NCI-H748 (cell line): ENCODE data around the gene ADORA2B.
"Not testable (repeated sequence)": the region's sequence is repeated elsewhere in the genome, so short reads cannot be mapped to it uniquely, and the experiment has no call there.

Source experiments
- DNase-seq: peaks from one replicate; lab custom pipeline; 2025; ENCODE audit not compliant: unreplicated experiment; lab: John Stamatoyannopoulos, UW

The ADORA2B gene

GRCh38 chr17:15921640-15922039 is 23.3 kb upstream of the ADORA2B start:
- no peak for DNase-seq

- no peak for DNase-seq
These were observed 22.3 kb upstream of the ADORA2B start for GRCh38 chr17:15922586-15922985.

- DNase-seq = no peak
These were observed 18.7 kb upstream of the ADORA2B start for GRCh38 chr17:15926039-15926740.

DNA sequence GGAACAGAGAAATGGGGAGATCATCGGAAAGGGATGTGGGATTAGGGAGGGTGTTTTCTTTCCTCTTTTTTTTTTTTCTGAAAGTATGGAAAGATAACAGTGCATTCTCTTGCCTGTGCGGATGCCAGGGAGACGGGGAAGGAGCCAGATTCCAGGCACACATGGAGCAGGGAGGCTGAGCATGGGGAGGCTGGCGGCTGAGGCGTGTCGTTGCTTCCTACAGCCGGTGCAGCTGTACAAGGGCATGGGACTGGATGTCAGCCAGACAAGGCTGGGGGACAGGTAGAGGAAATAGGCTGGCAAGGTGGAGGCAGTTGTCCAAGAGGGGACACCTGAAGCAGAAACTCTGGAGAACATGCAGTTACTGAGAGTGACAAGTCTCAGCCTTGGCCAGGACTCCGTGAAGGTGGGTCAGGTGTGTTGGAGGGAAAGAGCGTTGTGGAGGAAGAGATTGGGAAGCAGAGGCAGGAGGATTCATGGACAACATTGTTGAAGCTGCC is 16.6 kb upstream of the ADORA2B start:
- no peak for DNase-seq

GRCh38 chr17:15929941-15930340 is 15.0 kb upstream of the ADORA2B start:
- DNase-seq = no peak

GRCh38 chr17:15930426-15930825 is 14.5 kb upstream of the ADORA2B start:
- DNase-seq = no peak

DNA sequence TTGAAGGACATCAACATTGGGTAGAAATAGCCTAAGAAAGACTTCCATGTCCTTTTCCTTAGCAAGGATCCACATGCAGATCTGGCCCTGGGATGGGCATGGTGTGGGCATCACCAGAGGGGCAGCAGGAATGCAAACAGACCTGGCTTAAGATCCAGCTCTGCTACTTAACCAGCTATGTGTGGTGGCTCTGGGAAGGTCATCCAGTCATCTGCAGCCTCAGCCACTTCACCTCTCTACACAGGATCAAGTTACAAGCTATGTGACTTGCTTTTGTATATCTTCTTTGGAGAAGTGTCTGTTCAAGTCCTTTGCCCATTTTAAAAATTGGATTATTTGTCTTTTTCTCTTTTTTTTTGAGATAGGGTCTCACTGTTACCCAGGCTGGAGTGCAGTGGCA is 13.5 kb upstream of the ADORA2B start:
- peak; percentile 18 for DNase-seq

- no peak for DNase-seq
These were observed 10.1 kb upstream of the ADORA2B start for GRCh38 chr17:15934866-15935265.

DNA sequence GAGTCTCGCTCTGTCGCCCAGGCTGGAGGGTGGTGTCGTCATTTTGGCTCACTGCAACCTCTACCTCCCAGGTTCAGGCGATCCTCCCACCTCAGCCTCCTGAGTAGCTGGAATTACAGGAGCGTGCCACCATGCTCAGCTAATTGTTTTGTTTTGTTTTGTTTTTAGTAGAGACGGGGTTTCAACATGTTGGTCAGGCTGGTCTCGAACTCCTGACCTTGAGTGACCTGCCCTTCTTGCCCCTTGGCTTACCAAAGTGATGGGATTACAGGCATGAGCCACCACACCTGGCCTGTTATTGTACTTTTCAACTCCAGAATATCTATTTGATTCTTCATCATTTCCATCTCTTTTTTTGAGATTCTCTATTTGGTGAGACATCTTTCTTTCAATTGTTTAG is 9.0 kb upstream of the ADORA2B start:
- no peak for DNase-seq

DNA sequence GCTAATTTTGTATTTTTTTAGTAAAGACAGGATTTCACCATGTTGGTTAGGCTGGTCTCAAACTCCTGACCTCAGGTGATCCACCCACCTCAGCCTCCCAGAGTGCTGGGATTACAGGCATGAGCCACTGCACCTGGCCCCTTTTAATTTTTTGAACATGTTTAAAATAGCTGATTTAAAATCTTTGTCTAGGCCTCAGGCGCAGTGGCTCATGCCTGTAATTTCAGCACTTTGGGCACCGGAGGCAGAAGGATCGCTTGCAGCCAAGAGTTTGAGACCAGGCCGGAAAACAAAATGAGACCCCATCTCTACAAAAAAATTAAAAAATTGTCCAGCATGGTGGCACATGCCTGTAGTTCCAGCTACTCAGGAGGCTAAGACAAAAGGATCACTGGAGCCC is 8.4 kb upstream of the ADORA2B start:
- DNase-seq = not testable (repeated sequence)

DNA sequence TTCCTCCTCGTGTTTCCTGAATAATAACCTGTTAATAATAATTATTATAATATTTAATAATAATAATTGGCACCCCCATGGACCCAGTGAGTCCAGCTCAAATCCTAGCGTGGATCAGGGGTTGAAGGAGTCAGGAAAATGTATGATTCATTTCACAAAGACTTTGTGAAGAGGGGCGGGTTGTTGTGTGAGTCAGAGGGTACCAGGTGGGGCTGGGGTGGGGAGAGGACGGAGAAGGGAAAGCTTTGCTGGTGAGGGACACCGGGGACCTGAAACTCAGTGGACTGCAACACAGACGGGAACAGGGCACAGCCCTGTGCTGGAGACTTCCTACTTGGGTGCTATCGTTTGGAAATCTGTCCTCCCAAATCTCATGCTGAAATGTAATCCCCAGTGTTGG is 3.1 kb upstream of the ADORA2B start:
- no peak for DNase-seq

DNA sequence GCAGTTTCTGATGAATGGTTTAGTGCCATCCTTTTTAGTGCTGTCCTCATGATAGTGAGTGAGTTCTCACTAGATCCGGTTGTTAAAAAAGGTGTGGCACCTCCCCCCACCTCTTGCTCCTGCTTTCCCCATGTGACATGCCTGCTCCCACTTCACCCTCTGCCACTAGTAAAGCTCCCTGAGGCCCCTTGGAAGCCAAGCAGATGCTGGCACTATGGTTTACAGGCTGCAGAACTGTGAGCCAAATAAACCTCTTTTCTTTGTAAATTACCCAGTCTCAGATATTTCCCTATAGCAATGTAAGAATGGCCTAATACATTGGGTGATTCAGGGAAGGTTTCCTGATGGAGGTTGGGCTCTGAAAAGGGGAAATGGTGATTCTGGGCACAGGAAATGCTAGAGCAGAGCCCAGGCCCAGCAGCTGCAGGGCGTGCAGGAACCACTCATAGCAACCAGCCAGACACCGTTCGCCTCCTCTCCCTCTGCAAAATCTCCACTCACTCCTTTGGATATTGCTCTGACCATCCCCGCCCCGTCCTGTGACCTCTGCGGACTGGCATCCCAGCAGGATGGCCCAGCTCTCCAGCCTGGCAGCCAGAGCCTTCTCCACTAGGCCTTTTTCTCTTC is 2.6 kb upstream of the ADORA2B start:
- no peak for DNase-seq

DNA sequence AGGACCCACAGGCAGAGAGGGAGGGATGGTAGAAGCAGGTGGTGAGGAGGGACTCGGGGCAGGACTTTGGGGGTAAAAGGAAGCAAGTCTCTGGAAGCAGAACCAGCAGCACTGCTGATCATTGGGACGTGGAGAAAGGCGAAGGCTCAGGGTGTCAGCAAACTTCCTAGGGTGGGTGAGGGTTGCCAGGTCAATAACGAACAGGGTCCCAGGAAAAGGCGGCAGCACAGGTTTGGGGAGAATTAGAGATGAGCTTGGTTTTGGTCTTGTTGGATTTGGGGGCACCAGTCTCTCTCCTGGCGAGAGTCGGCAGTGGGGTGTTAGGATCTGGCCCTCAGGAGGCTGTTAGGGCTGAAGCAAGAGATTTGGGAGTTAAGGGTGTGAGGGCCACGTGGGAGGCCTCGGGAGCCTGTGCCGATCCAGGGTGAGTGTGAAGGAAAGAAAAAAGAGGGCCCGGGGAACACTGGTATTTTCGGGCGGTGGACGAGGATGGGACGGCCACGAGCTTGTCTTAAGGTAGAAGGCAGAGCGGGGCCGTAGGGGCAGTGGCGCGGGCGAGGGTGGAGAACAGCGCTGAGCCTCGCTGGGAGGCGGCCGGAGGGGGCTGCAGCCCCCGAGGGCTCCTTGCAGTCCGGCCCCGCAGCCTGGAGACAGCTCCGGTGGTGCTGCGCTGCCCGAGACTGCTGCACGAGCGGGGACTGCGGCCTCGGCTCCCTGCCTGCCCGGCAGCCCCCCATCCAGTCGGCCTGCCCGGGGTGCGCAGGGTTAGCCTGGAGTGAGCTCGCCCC is 765 bp upstream of the ADORA2B start:
- no peak for DNase-seq

- DNase-seq = peak; percentile 51
These were observed 729 bp downstream of the ADORA2B start for GRCh38 chr17:15945527-15946191.

- no peak for DNase-seq
These were observed 1.7 kb downstream of the ADORA2B start for GRCh38 chr17:15946611-15947120.

DNA sequence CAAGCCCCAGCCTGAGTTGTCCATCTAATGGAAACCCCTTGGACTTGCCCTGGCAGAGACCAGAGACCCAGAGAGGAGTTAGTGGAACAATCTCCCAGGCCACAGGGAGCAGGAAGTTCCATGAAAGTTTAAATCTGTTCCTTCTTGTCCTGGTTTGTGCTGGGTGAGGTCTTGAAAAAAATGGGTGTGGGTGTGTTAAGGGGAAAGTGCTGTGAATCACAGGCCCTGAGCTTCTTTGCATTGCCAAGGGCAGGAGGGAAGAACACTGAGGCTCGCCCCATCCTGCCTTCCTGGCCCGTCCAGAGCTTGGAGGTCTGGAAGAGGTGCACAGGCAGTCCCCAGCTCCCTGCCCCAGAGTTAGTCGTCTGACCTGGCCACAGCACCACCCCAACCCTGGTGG is 2.3 kb downstream of the ADORA2B start:
- DNase-seq = no peak

DNA sequence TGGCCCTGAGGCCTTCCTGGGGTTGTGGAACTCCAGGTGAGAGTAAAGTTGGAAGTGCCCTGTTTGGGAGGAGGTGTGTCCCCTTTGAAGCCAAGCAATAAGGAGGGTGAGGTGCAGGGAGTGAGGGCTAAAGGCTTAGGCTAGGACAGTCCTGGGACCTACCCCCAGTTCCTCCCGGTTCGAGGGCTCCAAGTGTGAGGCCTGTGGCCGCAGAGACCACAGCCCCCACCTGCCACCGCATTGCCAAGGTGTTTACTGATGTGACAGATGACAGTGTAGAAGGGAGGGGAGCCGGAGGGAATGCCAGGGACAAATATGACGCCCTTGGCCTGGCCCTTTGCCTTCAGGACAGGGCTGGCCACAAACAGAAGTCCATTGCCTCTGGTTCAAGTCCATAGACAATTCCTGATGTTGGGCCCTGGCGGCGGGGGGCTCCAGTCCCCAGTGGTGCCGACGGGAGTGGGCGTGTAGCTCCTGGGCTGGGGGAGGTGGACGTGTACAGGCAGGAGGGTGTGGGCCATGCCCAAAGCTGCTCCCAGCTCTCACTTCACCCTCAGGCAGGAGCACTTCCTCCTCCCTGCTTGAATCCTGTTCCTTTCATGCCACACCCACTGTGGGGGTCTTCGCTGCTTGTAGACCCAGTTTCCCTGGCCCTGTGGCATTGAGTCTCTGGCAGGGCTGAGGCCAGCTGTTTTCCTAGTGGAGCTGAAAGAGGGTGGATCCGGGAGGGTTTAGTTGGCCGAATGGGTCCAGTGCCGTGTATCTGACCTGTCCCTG is 3.2 kb downstream of the ADORA2B start:
- no peak for DNase-seq

DNA sequence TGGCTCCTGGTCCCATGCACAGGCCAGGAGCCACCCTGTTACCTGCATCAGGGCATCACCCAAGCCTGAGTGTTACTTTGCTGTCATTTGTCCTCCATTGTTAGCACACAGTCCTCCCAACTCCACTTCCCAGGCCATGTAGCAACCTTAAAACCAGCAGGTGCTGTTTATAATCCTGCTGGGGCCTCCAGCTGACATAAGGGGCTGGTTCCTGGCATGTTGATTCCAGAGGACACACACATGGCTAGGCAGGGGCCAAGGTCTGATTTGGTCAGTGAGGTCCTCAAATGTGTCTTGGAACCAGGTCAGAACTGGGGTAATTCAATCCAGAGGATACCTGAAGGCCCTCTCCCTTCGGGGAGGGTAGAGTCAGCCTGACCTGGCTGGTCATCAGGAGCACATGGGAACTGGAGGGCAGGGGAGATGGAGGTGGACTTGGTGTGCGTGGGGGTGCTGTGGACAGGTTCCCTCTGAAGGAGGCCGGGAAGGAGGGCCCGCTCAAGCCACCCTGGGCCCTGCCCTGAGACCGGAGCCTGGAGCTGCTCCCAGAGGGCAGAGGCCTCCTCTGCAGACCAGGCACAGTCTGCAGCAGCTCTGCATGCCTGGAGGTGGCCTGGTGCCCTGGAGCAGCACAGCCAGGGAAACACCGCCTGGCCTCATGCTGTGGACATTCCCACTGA is 6.6 kb downstream of the ADORA2B start:
- DNase-seq = no peak

DNA sequence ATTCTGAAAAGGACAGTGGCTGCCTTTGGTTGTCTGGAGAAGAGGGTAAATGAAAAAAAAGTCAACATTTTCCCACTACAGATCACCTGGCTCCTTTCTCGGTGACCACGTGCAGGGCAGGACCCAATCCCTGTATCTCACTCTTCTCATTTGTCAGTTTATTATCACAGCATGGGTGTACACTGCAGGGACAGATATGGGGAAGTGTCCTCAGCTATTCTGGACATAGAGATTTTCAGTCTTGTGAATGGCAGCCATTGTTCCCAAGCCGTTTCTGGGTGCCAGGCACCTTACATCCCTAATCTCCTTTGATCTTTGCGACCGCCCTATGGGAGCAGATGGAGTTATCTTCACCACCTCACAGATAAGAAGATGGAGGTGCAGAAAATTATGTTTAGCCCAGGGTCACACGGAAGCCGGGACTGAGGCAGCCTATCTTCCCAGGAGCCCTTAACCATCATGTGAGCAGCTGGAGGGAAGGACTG is 7.2 kb downstream of the ADORA2B start:
- DNase-seq = no peak
